Stimulated activated CD8-positive, alpha-beta memory T cell treated with anti-CD3 and anti-CD28 coated beads, Interleukin-15, amount 100 ng/mL, for 48 hours (primary cell): ENCODE data around the gene VWA8.
"Not testable (repeated sequence)": the region's sequence is repeated elsewhere in the genome, so short reads cannot be mapped to it uniquely, and the experiment has no call there.

Experiments
- DNase-seq, 2 donors: peaks; one replicate each; pipeline ENCODE4 v3.0.0-alpha.2; 2020; ENCODE audit warnings: low read depth in 2 of 2

The VWA8 gene

GRCh38 chr13:41588899-41589298, 372.0 kb downstream of the VWA8 start:
- peak in 1 of 2 donors; percentile 36 for DNase-seq

- DNase-seq: no peak
Observed at GRCh38 chr13:41588448-41588847, 372.5 kb downstream of the VWA8 start.

- no peak for DNase-seq
Observed at GRCh38 chr13:41587490-41587889, 373.4 kb downstream of the VWA8 start.

- DNase-seq: no peak
Observed at GRCh38 chr13:41586216-41586615, 374.7 kb downstream of the VWA8 start.

GRCh38 chr13:41582027-41582463, 378.9 kb downstream of the VWA8 start:
- no peak for DNase-seq

GRCh38 chr13:41580345-41580744, 380.6 kb downstream of the VWA8 start:
- DNase-seq: no peak

GRCh38 chr13:41579881-41580280, 381.0 kb downstream of the VWA8 start:
- DNase-seq: no peak

GRCh38 chr13:41579168-41579567, 381.7 kb downstream of the VWA8 start:
- DNase-seq: no peak

- no peak for DNase-seq
Observed at GRCh38 chr13:41578371-41578770, 382.5 kb downstream of the VWA8 start.

GRCh38 chr13:41577436-41577835, 383.5 kb downstream of the VWA8 start:
- DNase-seq: no peak

GRCh38 chr13:41573640-41574039, 387.3 kb downstream of the VWA8 start:
- not testable (repeated sequence) for DNase-seq

- DNase-seq: not testable (repeated sequence)
Observed at GRCh38 chr13:41571817-41572340, 389.0 kb downstream of the VWA8 start.

GRCh38 chr13:41568972-41569351, 391.9 kb downstream of the VWA8 start:
- no peak for DNase-seq

GRCh38 chr13:41568143-41568971, 392.6 kb downstream of the VWA8 start:
- no peak for DNase-seq

GRCh38 chr13:41567363-41567762, 393.5 kb downstream of the VWA8 start:
- no peak for DNase-seq

- DNase-seq: no peak
Observed at GRCh38 chr13:41565846-41566245, 395.1 kb downstream of the VWA8 start.

- DNase-seq: no peak
Observed at GRCh38 chr13:41565216-41565615, 395.7 kb downstream of the VWA8 start.

GRCh38 chr13:41563984-41564365, 396.9 kb downstream of the VWA8 start:
- no peak for DNase-seq

- no peak for DNase-seq
Observed at GRCh38 chr13:41563341-41563983, 397.4 kb downstream of the VWA8 start.

GRCh38 chr13:41562541-41563178, 398.2 kb downstream of the VWA8 start:
- DNase-seq: no peak

- DNase-seq: no peak
Observed at GRCh38 chr13:41562083-41562482, 398.8 kb downstream of the VWA8 start.

- DNase-seq: no peak
Observed at GRCh38 chr13:41561170-41561569, 399.7 kb downstream of the VWA8 start.
